Adrenal gland (tissue), 5 donors: ENCODE data around the gene TSKS.

Experiments used
- CTCF ChIP-seq, 6 experiments: fragments of 450-650 bp in 4 of 6; fragments of 200-600 bp in 2 of 6; sonication (generic) in 1 of 6; IDR thresholded peaks; 1 replicate in 5 of 6; 2 replicates in 1 of 6; pipeline versions ENCODE4 v1.5.1 to v1.8.0; 2016 to 2021; ENCODE audit warnings: antibody characterized with exemption in 6 of 6, mild to moderate bottlenecking in 2 of 6, moderate library complexity in 1 of 6
- POLR2A ChIP-seq, 2 donors: fragments of 450-650 bp; IDR thresholded peaks; one replicate each; pipeline ENCODE4 v1.6.1; 2017; ENCODE audit warnings: antibody characterized with exemption in 2 of 2, mild to moderate bottlenecking in 2 of 2, moderate library complexity in 1 of 2
- donor health status: DM: no; HTN: no; CAD: no.

- no peak for TF ChIP-seq CTCF (IDR thresholded peaks at IDR 0.05)
- TF ChIP-seq POLR2A (IDR thresholded peaks at IDR 0.05) = no peak
These were observed 12.8 kb upstream of the TSKS start for GRCh38 chr19:49775742-49776370.
